Panc1 (cell line): ENCODE data around the gene RPL7L1.

ENCODE experiments used
- CTCF ChIP-seq: fragments of 450-650 bp; IDR thresholded peaks from 2 replicates; pipeline ENCODE4 v1.5.1; 2017; ENCODE audit warnings: mild to moderate bottlenecking
- POLR2AphosphoS5 ChIP-seq: IDR thresholded peaks from 2 replicates; pipeline ENCODE4 v1.6.1; 2012; ENCODE audit warnings: mild to moderate bottlenecking, low read depth, low read length, moderate library complexity
- REST ChIP-seq, 2 experiments: IDR thresholded peaks; 2 replicates each; pipeline ENCODE4 v1.6.1; 2011 to 2012; ENCODE audit warnings: low read depth in 2 of 2, control low read depth in 1 of 2, low read length in 1 of 2, mild to moderate bottlenecking in 1 of 2, moderate library complexity in 1 of 2; ENCODE audit not compliant: insufficient read depth in 1 of 2
- SIN3A ChIP-seq: IDR thresholded peaks from 2 replicates; pipeline ENCODE4 v1.6.1; 2012; ENCODE audit warnings: low read depth, mild to moderate bottlenecking, low read length, moderate library complexity, borderline replicate concordance; ENCODE audit not compliant: insufficient read depth
- TCF7L2 ChIP-seq: IDR thresholded peaks from 2 replicates; pipeline ENCODE4 v1.6.1; 2011; ENCODE audit warnings: mild to moderate bottlenecking, low read depth, low read length, inconsistent platforms

- TF ChIP-seq CTCF = no peak
- no peak for TF ChIP-seq REST (IDR thresholded peaks at IDR 0.05; ENCODE audit: insufficient read depth in 1 of 2, low read depth in 2 of 2, low read length in 1 of 2)
- no peak for TF ChIP-seq POLR2AphosphoS5
- TF ChIP-seq SIN3A = no peak
- no peak for TF ChIP-seq TCF7L2
These were observed 34.1 kb upstream of the RPL7L1 start for GRCh38 chr6:42845327-42845694.
